Chondrocyte (in vitro differentiated cells): ENCODE data around the gene RNF121. TPM values are rescaled to one million over a fixed set of nuclear protein-coding genes. Genes with fewer than 3 reads are reported as not detected.

Experiments
- DNase-seq: peaks from one replicate; pipeline ENCODE4 v3.0.0; 2021; ENCODE audit warnings: mixed read lengths, low spot score
- H3K27ac Mint-ChIP-seq: one replicate; pipeline ENCODE4 v1.8.0; 2021; ENCODE audit warnings: mild to moderate bottlenecking, moderate library complexity, mixed read lengths; ENCODE audit not compliant: unreplicated experiment
- H3K27me3 Mint-ChIP-seq: 2 replicates; pipeline ENCODE4 v1.8.0; 2021; ENCODE audit warnings: low read depth, mixed read lengths
- H3K36me3 Mint-ChIP-seq: 2 replicates; pipeline ENCODE4 v1.8.0; 2021; ENCODE audit warnings: low read depth, mixed read lengths
- H3K4me1 Mint-ChIP-seq: 2 replicates; pipeline ENCODE4 v1.8.0; 2021; ENCODE audit warnings: low read depth, mild to moderate bottlenecking, mixed read lengths
- H3K4me3 Mint-ChIP-seq: one replicate; pipeline ENCODE4 v1.8.0; 2021; ENCODE audit warnings: mild to moderate bottlenecking, moderate library complexity, mixed read lengths; ENCODE audit not compliant: unreplicated experiment
- H3K9me3 Mint-ChIP-seq: 2 replicates; pipeline ENCODE4 v1.8.0; 2021; ENCODE audit warnings: low read depth, mixed read lengths
- CTCF ChIP-seq: fragments of 200-600 bp; sonication (generic); IDR thresholded peaks from 2 replicates; pipeline ENCODE4 v1.5.0; 2021; ENCODE audit warnings: antibody characterized with exemption, mild to moderate bottlenecking, moderate library complexity
- total RNA-seq: library from RNA; stranded (reverse); gene quantifications from 3 replicates; pipeline ENCODE4 v1.2.1, GENCODE V29; 2021

Gene RNF121
- total RNA-seq, 1 donor from 2014 or later, result 64.2 TPM

DNA sequence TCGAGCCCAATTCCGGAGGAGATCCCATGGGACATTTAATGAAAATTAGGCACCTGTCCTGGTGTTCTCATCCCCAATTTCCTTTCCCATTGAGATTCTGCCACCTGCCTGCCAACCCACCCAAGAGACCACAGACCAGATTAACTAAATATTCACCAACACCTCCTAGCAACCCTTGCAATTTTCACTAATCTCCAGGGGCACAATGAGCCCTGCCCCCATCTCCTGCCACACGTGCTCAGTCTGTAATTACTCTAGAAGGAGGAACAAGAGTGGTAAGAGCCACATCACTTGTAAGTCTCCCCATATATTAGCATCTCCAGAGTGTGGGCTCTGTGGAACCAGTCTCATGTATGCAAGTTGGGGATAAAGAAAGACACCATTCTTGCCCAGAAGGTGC lies 107.8 kb downstream of the RNF121 start:
- DNase-seq, result no peak
- Mint-ChIP-seq H3K4me3 (no peak overlapping the region), H3K4me1 (peaks cover 16% of the 10 kb centered on the region), H3K27me3 (no peaks in the 10 kb centered on the region), H3K36me3 (peaks cover 11% of the 10 kb centered on the region), H3K9me3 (no peaks in the 10 kb centered on the region), H3K27ac (no peak overlapping the region)
- TF ChIP-seq CTCF, result no peak

DNA sequence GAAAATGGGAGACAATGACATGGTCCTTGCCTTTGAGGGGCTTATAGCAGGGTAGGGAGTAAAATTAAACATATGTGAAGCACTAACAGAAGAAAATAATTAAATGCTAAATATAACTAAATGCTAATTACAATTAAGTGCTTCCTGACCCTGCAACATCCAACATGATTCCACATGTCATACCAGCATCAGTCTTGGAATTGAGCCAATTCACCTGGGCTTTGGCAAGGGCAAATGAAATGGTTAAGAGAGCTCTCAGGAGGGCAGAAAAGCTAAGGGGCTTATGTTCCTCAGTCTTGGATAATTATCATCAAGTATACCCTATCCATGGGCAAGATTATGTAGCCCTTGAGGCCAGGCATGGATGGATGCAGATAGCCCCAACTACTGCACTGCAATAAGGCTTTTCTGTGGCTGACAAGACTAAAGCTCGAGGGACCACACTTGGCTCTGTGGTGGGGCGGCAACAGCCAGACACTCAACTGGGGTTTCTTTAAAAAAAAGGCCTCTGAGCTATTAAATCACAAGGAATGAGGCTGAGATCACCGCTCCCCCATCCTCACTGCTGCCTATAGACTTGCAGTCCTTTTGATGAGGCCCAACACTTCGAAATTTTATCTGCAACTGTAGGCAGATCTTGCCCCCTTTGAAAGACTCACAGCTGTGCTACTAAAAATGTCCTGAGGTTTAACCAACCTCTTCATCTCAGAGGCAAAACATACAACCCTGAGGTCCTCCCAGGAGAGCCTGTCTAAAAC lies 108.9 kb downstream of the RNF121 start:
- no peak for TF ChIP-seq CTCF
- no peak overlapping the region for H3K4me3 Mint-ChIP-seq
- H3K27ac Mint-ChIP-seq, result no peak overlapping the region
- H3K9me3 Mint-ChIP-seq, result no peaks in the 10 kb centered on the region
- peaks cover 11% of the 10 kb centered on the region for H3K36me3 Mint-ChIP-seq
- DNase-seq, result no peak
- H3K27me3 Mint-ChIP-seq, result no peaks in the 10 kb centered on the region
- H3K4me1 Mint-ChIP-seq, result peaks cover 26% of the 10 kb centered on the region

DNA sequence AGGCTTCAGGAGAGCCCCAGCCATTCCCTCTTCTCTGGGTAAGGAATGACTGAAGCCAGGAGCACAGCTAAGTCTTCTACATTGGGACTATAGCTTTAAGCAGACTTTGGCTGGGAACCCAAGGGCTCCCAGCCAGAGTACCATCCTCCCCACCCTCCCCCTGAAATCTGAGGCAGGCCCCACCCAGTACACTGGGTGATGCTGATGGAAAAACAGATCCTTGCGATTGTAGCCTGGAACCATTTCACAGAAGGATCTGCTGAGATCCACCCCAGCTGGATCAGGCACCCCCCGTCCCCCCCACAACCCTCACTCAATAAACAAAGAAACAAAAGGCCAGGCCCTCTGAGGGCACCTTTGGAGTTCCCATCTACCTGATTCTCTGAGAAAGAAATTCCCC lies 109.6 kb downstream of the RNF121 start:
- no peaks in the 10 kb centered on the region for H3K27me3 Mint-ChIP-seq
- H3K36me3 Mint-ChIP-seq, result peaks cover 9% of the 10 kb centered on the region
- H3K9me3 Mint-ChIP-seq, result no peaks in the 10 kb centered on the region
- no peak overlapping the region for H3K27ac Mint-ChIP-seq
- H3K4me3 Mint-ChIP-seq, result no peak overlapping the region
- no peak for DNase-seq
- peaks cover 30% of the 10 kb centered on the region for H3K4me1 Mint-ChIP-seq
- TF ChIP-seq CTCF, result no peak

- Mint-ChIP-seq H3K27ac (no peak overlapping the region), H3K36me3 (peaks cover 5% of the 10 kb centered on the region), H3K4me3 (no peak overlapping the region), H3K27me3 (no peaks in the 10 kb centered on the region), H3K9me3 (no peaks in the 10 kb centered on the region), H3K4me1 (peaks cover 30% of the 10 kb centered on the region)
- TF ChIP-seq CTCF, result no peak
- DNase-seq, result no peak
These were observed 110.4 kb downstream of the RNF121 start for GRCh38 chr11:72039031-72039855.

DNA sequence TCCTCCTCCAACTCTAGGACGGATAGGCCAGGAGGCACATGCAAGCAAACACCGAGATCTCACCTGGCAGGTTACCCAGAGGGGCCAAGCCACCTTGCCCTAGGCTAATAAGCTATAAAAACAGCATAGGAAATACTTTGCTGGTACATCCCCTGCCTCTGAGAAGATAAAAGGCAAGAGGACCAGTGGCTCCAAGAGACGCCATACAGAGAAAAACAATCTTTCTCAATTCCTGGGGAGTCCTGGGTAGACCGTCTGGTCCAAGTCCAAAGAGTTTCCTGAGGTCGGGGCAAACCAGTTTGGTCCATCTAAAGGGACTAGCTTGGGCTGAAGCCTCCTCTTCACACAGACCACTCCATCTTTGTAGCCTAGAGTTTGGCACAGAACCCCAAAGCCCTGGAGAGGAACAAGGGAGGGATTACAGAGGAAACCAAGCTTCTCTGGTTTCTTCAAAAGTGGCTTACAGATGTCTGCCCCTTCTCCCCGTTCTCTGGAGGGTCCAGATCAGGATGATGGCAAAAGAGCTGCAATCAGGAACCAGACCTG lies 111.1 kb downstream of the RNF121 start:
- Mint-ChIP-seq H3K4me3 (no peak overlapping the region), H3K9me3 (no peaks in the 10 kb centered on the region), H3K27ac (no peak overlapping the region), H3K27me3 (no peaks in the 10 kb centered on the region), H3K4me1 (peaks cover 30% of the 10 kb centered on the region), H3K36me3 (peaks cover 5% of the 10 kb centered on the region)
- no peak for TF ChIP-seq CTCF
- DNase-seq, result no peak
